ENCODE data around the gene TBX2.

TBX2 gene

GRCh38 chr17:61388561-61389356 lies 10.9 kb upstream of the TBX2 start:
- DNase-seq (ENCODE audit: insufficient read length, low spot score) = no peak
- no peak for FAIRE-seq
- TF ChIP-seq POLR2A (IDR thresholded peaks at IDR 0.05; ENCODE audit: low read depth, low read length) = no peak

GRCh38 chr17:61389670-61390478 lies 9.8 kb upstream of the TBX2 start:
- no peak for DNase-seq (ENCODE audit: insufficient read length, low spot score)
- no peak for FAIRE-seq
- TF ChIP-seq POLR2A (IDR thresholded peaks at IDR 0.05; ENCODE audit: low read depth, low read length) = no peak

DNA sequence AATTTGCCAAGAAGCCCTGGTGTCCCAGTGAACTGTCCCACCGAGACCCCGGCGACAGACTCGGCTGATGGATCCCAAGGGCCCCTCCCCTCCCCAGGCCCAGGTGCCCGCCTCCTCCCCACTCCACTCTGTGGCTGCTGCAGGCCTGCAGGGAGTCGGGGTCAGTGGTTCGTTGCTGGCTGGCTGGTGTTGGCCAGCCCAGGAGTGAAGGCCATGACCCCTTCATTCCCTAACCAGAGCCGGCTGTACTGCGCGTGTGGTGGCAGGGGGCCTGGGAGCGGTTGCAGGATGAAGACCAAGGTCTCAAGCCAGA lies 9.2 kb upstream of the TBX2 start:
- TF ChIP-seq POLR2A (IDR thresholded peaks at IDR 0.05; ENCODE audit: low read depth, low read length) = no peak
- no peak for DNase-seq (ENCODE audit: insufficient read length, low spot score)

DNA sequence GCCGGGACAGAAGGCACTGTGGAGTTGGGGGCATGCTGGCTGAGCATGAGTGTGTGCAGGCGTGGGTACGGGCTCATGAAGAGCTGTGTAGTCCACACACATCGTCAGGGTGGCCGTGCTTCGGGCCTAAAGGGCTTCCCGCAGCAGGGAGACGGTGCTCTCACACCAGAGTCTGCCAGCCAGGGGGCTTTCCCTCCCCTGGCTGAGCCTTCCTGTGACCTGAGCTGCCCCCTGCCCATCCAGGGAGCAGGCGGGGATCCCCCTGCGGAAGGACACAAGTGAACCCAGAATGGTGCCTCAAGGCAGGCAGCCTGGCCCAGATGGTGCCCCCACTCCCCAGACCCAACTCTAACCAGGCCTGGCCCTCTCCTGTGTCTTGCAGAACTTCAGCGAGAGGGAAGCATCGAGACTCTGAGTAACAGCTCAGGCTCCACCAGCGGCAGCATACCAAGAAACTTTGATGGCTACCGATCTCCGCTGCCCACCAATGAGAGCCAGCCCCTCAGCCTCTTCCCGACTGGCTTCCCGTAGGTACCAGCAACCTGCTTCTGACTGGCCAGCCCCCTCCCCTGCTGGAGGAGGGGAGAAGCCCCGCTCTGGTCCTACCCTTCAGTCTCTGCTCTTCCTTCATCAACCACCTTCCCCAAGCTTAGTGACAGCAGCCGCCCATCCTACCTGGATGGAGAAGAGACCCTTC lies 7.9 kb upstream of the TBX2 start:
- DNase-seq (ENCODE audit: insufficient read length, low spot score) (no peak), FAIRE-seq (no peak)
- no peak for TF ChIP-seq POLR2A (IDR thresholded peaks at IDR 0.05; ENCODE audit: low read depth, low read length)

More for the DNA sequence above, 9.2 kb upstream of the TBX2 start:
- no peak for FAIRE-seq

DNA sequence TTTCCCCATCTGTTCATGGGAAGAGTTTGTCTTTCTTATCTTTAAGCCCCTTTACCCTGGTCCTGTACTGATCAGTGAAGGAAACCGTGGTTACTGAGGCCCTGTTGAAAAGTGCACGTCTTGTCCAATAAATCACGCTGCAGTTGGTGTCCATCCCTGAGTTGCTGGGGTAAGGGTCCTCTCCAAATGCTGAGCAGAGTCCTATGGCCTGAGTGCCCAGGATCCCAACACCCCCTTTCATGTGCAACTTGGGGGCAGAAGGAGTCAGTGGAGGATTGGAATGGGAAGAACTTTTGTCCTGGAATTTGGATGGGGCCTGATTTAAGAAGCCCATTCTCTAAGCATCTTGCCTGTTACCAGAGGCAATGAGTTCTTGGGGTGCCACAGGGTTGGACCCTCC lies 7.0 kb upstream of the TBX2 start:
- FAIRE-seq = no peak
- TF ChIP-seq POLR2A (IDR thresholded peaks at IDR 0.05; ENCODE audit: low read depth, low read length) = no peak
- DNase-seq (ENCODE audit: insufficient read length, low spot score) = no peak

GRCh38 chr17:61393550-61393903 lies 6.1 kb upstream of the TBX2 start:
- no peak for DNase-seq (ENCODE audit: insufficient read length, low spot score)
- TF ChIP-seq POLR2A (IDR thresholded peaks at IDR 0.05; ENCODE audit: low read depth, low read length) = no peak
- no peak for FAIRE-seq

DNA sequence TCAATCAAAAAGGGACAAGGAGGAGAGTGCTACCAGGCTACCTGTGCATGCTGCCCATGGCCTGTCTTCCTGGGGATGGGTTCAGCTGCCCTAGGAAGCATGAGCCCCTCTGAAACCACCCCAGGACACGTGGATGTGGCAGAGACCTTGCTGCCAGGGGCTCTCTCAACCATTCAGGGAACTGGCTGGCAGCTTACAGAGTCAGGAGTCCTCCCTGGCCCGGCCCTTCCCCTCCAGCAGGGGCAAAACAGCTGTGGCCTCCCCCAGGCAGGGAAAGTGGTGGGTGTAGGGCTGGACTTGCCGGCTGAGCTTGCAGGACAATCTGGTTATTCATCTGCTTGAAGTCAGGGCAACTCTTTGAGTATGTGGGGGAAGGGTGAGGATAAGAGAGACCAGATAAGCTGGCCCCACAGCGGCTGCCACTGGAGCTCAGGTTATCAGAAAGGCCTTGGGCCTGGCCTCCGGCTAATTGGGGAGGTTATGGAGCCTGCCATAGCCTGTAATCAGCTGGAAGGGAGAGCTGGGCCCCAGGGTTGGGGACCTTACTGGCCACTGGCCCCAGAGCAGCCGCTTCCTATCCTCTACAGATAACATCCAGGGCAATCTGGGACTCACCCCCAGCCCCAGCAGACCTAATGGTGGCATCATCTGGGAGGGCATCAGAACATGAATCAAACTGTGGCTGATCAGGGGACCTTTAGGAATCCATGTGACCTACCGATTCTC lies 5.6 kb upstream of the TBX2 start:
- FAIRE-seq = no peak
- no peak for DNase-seq (ENCODE audit: insufficient read length, low spot score)

DNA sequence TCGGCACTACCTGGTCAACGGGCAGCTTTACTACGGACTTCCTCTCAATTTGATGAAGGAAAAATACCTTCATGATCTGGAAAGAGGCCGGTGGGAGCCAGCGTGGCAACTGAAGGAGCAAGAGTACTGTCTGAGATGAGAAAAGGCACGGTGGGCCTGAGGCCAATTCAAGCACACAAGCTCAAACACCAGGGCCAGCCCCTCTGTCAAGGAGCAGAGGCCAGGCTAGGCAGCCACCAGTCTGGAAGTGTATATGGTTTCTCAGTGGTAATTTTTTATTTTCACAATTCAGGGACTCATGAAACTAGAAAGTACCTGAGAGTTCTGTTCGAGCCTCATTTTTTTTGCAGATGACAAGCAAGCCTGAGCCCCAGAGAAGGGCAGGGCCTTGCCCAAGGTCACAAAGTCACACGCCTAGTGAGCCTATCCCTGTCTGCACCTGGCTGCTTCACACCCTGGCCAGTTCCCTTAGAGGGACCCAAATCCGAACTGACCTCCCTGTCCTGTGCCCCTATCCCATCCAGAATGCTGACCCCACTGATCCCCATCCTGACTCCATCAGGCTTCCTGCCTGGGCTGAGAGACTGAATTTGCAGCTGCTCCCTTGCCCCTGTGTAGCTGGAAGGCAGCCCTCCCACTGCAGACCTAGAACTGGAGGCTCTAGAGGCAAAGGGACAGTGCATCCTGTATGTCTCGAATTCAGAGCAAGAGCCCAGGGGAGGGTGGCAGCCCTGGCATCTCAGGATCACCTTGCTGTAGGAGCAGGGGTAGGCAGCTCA lies 4.8 kb upstream of the TBX2 start:
- no peak for FAIRE-seq
- DNase-seq (ENCODE audit: insufficient read length, low spot score) = no peak
- no peak for TF ChIP-seq POLR2A (IDR thresholded peaks at IDR 0.05; ENCODE audit: low read depth, low read length)

More for the DNA sequence above, 5.6 kb upstream of the TBX2 start:
- no peak for TF ChIP-seq POLR2A (IDR thresholded peaks at IDR 0.05; ENCODE audit: low read depth, low read length)

- DNase-seq (ENCODE audit: insufficient read length, low spot score) (no peak), FAIRE-seq (no peak)
- TF ChIP-seq POLR2A (IDR thresholded peaks at IDR 0.05; ENCODE audit: low read depth, low read length) = no peak
Measured at GRCh38 chr17:61395409-61395982, 4.1 kb upstream of the TBX2 start.

GRCh38 chr17:61395983-61396585 lies 3.6 kb upstream of the TBX2 start:
- DNase-seq (ENCODE audit: insufficient read length, low spot score) = no peak
- TF ChIP-seq POLR2A (IDR thresholded peaks at IDR 0.05; ENCODE audit: low read depth, low read length) = no peak

DNA sequence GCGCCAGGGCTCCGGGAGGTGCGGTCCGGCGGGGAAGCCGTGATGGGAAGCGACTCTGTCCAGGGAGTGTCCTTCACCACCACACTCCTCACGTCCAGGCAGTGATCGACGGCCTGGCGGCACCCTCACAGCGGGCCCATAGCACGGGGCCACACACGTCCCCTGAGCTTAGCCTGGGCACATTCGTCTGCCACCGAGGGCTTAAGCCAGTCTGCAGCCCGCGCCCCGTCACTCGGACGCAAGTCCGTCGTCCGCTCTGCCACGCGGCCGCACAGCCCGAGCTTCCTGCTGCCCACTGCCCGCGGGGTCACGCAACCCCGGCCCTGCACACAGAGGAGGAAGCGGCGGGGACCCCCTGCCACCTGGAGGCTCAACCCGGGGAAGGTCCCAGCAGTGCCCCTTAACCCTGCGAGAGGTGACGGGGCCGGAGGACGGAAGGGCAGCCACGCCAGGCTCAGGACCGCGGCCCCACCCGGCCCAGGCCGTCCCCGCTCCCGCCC lies 3.0 kb upstream of the TBX2 start:
- DNase-seq (ENCODE audit: insufficient read length, low spot score) (no peak), FAIRE-seq (no peak)
- no peak for TF ChIP-seq POLR2A (IDR thresholded peaks at IDR 0.05; ENCODE audit: low read depth, low read length)

More at GRCh38 chr17:61395983-61396585, 3.6 kb upstream of the TBX2 start:
- FAIRE-seq = no peak
